Mesenteric fat pad (tissue), 1 donor: Measurements from ENCODE around the gene HES5. TPM values are rescaled to one million over a fixed set of nuclear protein-coding genes. Genes with fewer than 3 reads are reported as not detected.

ENCODE experiments used
- DNase-seq: peaks from one replicate; pipeline ENCODE4 v3.0.0-alpha.2; 2020; ENCODE audit warnings: low spot score
- total RNA-seq: library from RNA; stranded (reverse); fragmentation: NEBNext Ultra II Directional; extraction: Animal tissue kit (Norgen Biotek cat#: 25700); gene quantifications from one replicate; pipeline ENCODE4 v1.2.1, GENCODE V29; 2021
- donor health status: DM: yes; HTN: yes; CAD: no.

The HES5 gene
- total RNA-seq, 1 donor from 2014 or later, result 0.58 TPM

DNA sequence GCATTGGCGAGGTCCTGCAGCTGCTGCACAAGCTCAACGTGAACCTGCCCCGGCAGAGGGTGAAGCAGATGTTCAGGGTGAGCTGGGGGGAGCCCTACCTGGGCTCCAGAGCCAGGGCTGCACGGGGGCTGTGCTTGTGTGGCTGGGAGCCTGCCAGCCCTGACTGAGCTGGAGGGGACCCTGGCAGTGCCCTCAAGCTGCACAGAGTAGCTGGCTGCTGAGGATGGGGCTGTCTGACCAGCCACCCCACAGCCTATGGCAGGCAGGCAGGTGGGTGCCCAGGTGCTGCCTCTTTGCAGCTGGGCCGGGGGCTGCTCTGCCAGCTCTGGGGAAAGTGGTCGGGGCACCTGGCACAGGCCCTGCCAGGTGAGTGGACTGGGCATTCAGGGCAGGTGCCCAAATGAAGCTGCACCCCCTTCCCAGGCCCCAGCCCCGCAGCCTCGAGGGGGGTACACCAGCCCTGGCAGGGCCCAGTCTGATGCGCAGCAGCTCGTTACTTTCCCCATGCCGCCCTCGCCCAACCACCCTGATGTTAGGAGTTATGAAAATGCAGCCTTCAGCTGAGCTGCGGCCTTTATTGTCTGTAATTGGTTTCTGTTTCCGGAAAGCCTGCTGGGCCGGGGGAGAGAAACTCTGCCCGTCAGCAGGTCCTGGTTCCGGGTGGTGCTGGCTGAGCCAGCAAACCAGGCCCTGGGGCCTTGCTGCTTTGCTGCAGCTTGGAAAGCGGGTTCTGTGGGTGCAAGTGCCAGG, 49.7 kb downstream of the HES5 start:
- DNase-seq, result no peak

DNA sequence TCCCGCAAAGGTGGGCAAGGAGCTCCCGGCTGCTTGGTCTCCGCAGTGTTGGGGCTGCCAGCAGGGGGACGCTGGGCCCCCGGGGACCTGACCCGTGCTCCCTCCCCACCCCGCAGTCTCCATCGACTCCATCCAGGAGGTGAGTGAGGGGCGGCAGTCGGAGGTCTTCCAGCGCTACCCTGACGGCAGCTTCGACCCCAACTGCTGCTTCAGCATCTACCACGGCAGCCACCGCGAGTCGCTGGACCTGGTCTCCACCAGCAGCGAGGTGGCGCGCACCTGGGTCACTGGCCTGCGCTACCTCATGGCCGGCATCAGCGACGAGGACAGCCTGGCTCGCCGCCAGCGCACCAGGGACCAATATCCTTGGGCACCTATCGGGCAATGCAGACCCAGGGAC, 50.4 kb downstream of the HES5 start:
- no peak for DNase-seq

DNA sequence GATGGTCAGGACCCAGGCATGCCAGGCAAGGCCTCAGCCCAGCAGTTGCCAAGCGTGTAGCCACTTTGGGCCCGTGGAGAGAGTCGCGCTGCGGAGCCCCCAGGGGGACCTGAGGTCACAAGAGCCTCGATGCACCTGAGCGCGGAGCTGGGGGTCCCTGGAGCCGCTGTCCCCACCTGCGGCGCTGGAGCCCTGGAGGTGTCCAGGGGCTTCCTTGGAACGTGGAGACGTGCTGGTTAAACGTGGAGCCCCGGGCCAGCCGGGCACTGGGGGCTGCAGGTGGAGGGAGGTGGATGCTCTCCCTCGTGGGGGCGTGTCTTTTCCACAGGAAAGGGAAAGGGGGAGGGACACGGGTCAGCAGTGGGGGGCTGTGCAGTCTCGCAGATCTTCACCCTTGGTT, 50.9 kb downstream of the HES5 start:
- no peak for DNase-seq

Other genes with a start within 250 kb of the HES5 start
- gene MORN1, start 138.7 kb downstream of the HES5 start, total RNA-seq, result 4.4 TPM
- gene RER1, start 138.4 kb downstream of the HES5 start, total RNA-seq, result 157 TPM
- gene PEX10, start 117.7 kb downstream of the HES5 start, total RNA-seq, result 23.9 TPM
- 0.55 TPM for gene PLCH2, start 54.0 kb downstream of the HES5 start, total RNA-seq
- 23.0 TPM for gene PANK4, start 3.7 kb downstream of the HES5 start, total RNA-seq
- 53.7 TPM for gene TNFRSF14, start 26.1 kb upstream of the HES5 start, total RNA-seq
- 12.4 TPM for gene PRXL2B, start 56.5 kb upstream of the HES5 start, total RNA-seq
- gene MMEL1, start 102.8 kb upstream of the HES5 start, total RNA-seq, result 3.2 TPM